NCI-H2171 treated with DMSO at 0.1 percent for 48 hours (cell line): ENCODE measurements around the gene CPN1.

ENCODE experiments used
- DNase-seq: peaks from one replicate; lab custom pipeline; 2025; lab: John Stamatoyannopoulos, UW

The CPN1 gene

GRCh38 chr10:100076750-100077149 lies 4.9 kb downstream of the CPN1 start:
- DNase-seq: no peak

- DNase-seq: no peak
These were observed 6.0 kb downstream of the CPN1 start for GRCh38 chr10:100075426-100076220.

- no peak for DNase-seq
These were observed 9.2 kb downstream of the CPN1 start for GRCh38 chr10:100072514-100072913.

DNA sequence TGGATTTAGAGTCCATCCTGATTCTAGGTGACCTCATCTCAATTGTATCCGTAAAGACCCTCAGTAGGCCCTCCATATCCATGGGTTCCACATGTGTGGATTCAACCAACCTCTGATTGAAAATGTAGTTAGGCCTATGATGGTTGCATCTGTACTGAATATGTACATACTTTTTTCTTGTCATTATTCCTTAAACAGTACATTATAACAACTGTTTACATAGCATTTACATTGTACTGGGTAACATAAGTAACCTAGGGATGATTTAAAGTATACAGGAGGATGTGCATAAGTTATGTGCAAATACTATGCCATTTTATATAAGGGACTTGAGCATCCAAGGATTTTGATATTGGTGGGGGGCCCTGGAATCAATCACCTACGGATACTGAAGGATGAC lies 10.1 kb downstream of the CPN1 start:
- DNase-seq: no peak

- DNase-seq: no peak
These were observed 14.2 kb downstream of the CPN1 start for GRCh38 chr10:100067466-100067865.

DNA sequence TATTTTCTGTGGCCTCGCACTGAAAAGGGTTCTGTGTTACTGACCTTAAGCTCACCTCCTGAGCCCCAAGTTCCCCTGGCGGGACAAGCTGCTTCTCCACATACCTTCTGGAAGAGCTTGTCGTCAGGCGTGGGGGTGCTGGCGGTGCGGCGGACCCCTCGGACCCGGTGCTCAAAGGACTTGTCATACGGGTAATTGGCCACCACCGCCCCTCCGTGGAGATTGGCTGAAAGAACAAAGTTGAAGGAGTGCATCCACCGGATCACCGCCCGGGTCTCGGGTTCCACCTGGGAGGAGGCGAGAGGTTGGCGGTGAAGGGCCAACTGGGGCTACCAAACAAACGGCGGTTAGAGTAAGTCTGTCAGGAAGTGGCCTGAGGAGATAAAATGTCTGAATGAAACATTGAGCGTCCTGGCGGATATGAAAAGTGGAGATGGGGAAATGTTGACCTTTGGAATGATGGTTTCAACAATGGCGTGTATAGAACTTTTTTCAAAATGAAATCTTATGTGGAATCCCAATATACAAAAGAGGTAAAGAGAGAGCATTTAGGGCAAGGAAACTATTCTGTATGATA lies 16.5 kb downstream of the CPN1 start:
- no peak for DNase-seq

GRCh38 chr10:100061401-100061800 lies 20.3 kb downstream of the CPN1 start:
- no peak for DNase-seq

- DNase-seq: no peak
These were observed 23.7 kb downstream of the CPN1 start for GRCh38 chr10:100057948-100058347.

DNA sequence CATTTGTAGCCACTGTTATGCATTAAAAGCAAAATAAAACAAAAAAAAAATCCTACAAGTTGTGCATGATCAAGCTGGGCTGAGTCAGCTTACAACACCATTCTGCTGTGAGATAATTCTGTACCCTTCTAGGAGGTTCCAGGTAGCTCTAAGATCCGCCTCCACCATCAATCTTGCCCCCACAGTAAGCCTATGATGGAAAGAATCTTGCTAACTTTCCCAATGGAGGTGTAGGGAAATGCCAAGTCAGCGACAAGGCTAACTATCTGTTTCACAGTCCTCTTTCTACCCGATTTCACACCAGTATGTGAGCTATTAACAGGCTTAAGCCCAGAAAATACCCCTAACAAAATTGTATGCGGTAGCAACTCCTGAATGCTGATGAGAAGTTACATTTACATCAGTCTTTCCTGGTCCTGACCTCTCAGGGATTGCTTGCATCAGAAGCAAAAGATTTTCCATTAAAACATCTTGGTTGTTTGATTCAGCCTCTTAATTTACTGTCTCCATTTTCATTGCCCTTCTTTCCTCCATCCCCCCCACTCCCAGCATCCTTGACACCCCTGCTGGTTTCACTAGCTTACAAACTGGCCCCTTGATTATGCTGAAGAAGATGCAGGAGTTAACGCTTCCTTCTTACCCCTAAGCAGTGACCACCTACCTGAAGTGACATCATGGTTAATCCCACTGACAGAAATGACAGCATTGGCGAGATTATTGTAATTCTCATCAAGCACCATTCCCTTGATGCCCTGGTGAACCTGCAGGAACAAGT lies 27.8 kb downstream of the CPN1 start:
- DNase-seq: no peak

- DNase-seq: peak; percentile 65
These were observed 35.6 kb downstream of the CPN1 start for GRCh38 chr10:100046021-100046486.

DNA sequence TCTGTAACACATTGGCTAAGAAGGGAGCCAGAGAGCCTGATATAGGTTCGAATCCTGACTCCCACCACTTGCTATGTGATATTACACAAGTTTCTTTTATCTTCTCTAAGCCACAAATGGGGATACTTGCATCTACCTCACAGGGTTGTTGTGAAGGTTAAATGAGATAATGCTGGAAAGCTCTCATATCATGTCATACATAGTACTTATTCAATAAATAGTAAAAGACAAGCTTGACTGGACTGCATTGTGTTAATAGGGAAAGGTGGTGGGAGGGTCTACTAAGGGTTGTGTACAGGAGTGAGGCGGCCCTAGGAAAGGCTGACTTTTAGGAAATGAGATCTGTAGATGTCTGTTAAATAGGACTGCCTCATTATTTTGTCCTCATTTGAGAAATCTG lies 36.1 kb downstream of the CPN1 start:
- no peak for DNase-seq

- peak; percentile 18 for DNase-seq
These were observed 37.9 kb downstream of the CPN1 start for GRCh38 chr10:100043796-100044195.

DNA sequence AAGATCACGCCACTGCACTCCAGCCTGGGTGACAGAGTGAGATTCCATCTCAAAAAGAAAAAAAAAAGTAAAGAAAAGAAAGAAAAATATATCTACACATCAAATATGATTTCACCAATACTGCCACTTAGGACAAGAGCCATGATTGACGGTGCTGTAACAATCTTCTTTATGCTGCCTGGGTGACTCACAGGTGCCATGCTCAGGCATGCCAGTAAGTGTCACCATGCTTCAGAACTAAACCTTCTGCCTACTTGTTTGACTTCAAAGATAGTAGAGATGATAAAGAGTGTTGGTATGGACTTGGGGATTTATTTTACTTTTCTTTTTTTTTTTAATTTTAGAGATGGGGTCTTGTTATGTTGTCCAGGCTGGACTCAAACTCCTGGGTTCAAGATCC lies 38.3 kb downstream of the CPN1 start:
- DNase-seq: peak; percentile 1

DNA sequence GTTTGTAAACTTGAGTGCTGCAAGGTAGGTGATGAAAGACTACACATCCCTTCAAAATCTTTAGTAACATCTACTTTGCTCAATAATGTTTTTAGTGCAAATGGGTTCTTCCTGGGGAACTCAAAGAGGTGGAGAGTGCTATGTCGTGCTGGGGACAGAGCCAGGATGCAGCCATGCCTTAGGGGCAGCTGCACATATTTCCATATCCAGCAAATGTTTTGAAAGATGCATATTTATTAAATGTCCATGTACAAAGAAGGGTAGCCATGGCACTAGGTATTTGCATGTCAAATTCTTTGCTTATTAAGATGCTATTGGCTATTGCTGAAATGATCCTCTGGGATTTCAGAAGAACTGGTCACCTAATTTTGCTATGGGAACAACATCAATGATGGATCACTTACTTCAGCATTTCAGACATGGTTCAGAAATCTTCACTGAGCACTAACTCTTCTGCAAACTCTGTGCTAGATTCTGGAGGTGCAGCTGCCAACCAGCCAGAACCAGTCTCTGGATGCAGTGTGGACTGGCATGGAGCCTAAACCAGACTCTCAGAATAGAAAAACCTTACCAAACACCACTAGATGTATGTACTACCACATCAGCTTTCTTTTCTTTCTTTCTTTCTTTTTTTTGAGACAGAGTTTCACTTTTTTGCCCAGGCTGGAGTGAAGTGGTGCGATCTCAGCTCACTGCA lies 40.2 kb downstream of the CPN1 start:
- no peak for DNase-seq

GRCh38 chr10:100038561-100039071 lies 43.1 kb downstream of the CPN1 start:
- DNase-seq: no peak

DNA sequence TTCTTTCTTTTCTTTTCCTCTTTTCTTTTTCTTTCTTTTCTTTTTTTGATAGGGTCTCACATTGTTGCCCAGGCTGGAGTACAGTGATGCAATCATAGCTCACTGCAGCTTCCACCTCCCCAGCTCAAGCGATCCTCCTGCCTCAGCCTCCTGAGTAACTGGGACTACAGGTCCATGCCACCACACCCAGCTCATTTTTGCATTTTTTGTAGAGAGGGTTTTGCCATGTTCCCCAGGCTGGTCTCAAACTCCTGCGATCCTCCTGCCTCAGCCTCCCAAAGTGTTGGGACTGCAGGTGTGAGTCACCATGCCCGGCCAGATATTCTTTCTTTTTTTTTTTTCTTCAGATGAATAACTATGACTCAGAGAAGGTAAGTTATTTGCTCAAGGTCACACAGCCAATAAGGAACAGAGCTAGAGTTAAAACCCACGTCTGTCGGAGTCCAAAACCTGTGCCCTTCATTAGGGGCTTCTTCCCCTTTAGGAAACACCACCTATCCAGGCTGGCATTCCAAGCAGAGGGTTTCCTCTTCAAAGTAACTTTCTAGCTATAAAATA lies 43.8 kb downstream of the CPN1 start:
- DNase-seq: no peak

- DNase-seq: no peak
These were observed 44.8 kb downstream of the CPN1 start for GRCh38 chr10:100036850-100037249.

DNA sequence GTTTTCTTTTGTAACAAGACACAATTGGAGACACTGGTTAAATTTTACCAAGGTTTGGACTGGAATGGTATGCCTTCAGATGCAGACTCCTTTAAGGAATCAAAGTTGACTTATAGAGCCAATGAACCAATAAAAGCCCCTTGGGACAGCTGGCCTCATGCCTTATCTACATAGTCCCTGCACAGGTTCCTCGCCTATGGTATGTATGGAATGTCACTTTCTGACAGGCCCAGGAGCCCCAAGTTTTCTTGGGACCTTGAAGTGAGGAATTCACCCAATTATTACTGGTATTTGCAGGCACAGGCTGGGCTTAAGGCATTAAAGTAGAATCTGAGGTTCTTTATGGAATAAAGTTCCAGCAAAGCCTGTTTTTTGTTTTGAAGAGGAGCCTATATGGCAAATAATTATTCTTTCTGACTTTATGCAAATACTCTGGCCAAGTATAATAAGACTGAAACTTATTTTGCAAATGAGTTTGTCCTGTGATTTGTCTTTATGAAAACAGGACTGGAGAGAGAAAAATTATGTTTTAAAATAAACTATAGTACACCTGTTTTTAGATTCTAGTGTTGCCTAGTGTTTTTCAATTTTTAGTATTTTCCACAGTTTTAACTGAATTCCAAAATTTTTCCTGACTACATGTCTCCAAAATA lies 47.8 kb downstream of the CPN1 start:
- DNase-seq: no peak

DNA sequence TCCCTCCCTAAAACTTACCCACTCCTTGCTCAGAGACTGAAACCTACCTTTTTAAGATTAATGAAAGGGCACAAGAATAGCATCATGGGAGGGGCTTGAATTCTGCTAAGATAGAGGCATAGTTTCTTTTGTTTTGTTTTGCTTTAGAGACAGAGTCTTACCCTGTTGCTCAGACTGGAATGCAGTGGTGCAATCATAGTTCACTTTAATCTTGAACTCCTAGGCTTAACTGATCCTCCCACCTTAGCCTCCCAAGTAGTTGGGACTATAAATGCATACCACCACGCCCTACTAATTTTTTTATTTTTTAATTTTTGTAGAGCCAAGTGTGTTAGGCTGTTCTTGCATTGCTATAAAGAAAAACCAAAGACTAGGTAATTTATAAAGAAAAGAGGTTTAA lies 54.3 kb downstream of the CPN1 start:
- DNase-seq: no peak

GRCh38 chr10:100025576-100025975 lies 56.1 kb downstream of the CPN1 start:
- DNase-seq: peak; percentile 73

DNA sequence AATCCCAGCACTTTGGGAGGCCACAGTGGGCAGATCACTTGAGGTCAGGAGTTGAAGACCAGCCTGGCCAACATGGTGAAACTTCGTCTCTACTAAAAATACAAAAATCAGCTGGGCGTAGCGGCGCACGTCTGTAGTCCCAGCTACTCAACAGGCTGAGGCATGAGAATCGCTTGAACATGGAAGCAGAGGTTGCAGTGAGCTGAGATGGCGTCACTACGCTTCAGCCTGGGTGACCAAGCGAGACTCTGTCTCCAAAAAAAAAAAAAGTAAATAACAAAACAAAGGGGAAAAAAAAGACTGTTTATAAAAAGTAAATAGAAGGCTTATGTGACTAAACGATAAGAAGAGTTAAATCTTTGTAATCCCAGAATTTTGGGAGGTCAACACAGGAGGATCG lies 56.9 kb downstream of the CPN1 start:
- no peak for DNase-seq
